NCI-H1694 treated with DMSO at 0.1 percent for 48 hours (cell line): ENCODE data around the gene PDK3.

Source experiments
- DNase-seq: peaks from one replicate; lab custom pipeline; 2025; lab: John Stamatoyannopoulos, UW

PDK3 gene

GRCh38 chrX:24482823-24483415, 17.8 kb downstream of the PDK3 start:
- DNase-seq: no peak

- no peak for DNase-seq
Observed at GRCh38 chrX:24483596-24483995, 18.5 kb downstream of the PDK3 start.

- no peak for DNase-seq
Observed at GRCh38 chrX:24485323-24485722, 20.2 kb downstream of the PDK3 start.

- DNase-seq: no peak
Observed at GRCh38 chrX:24485976-24486680, 21.0 kb downstream of the PDK3 start.

GRCh38 chrX:24487571-24487970, 22.5 kb downstream of the PDK3 start:
- no peak for DNase-seq

- DNase-seq: no peak
Observed at GRCh38 chrX:24491741-24492140, 26.7 kb downstream of the PDK3 start.

GRCh38 chrX:24493740-24494581, 28.9 kb downstream of the PDK3 start:
- no peak for DNase-seq

GRCh38 chrX:24494647-24495075, 29.6 kb downstream of the PDK3 start:
- peak; percentile 33 for DNase-seq

GRCh38 chrX:24495700-24496099, 30.6 kb downstream of the PDK3 start:
- DNase-seq: no peak

- DNase-seq: no peak
Observed at GRCh38 chrX:24498181-24498580, 33.1 kb downstream of the PDK3 start.

GRCh38 chrX:24498975-24499374, 33.9 kb downstream of the PDK3 start:
- peak; percentile 33 for DNase-seq

- no peak for DNase-seq
Observed at GRCh38 chrX:24506082-24506481, 41.0 kb downstream of the PDK3 start.

- no peak for DNase-seq
Observed at GRCh38 chrX:24508375-24508774, 43.3 kb downstream of the PDK3 start.

GRCh38 chrX:24513416-24513815, 48.3 kb downstream of the PDK3 start:
- no peak for DNase-seq

GRCh38 chrX:24515447-24515846, 50.4 kb downstream of the PDK3 start:
- peak; percentile 47 for DNase-seq

- DNase-seq: no peak
Observed at GRCh38 chrX:24520472-24520871, 55.4 kb downstream of the PDK3 start.

- DNase-seq: no peak
Observed at GRCh38 chrX:24525455-24525854, 60.4 kb downstream of the PDK3 start.

- no peak for DNase-seq
Observed at GRCh38 chrX:24526616-24527015, 61.5 kb downstream of the PDK3 start.

- DNase-seq: no peak
Observed at GRCh38 chrX:24528605-24529004, 63.5 kb downstream of the PDK3 start.

- DNase-seq: no peak
Observed at GRCh38 chrX:24536551-24536950, 71.5 kb downstream of the PDK3 start.

GRCh38 chrX:24542756-24543155, 77.7 kb downstream of the PDK3 start:
- DNase-seq: no peak

- no peak for DNase-seq
Observed at GRCh38 chrX:24547961-24548360, 82.9 kb downstream of the PDK3 start.

- DNase-seq: no peak
Observed at GRCh38 chrX:24550166-24550565, 85.1 kb downstream of the PDK3 start.
